PFSK-1 (cell line): ENCODE data around the gene RAMP2.

Experiments used
- FOXP2 ChIP-seq: optimal IDR thresholded peaks from 2 replicates; pipeline ENCODE3; 2011; ENCODE audit warnings: borderline replicate concordance, control low read depth, inconsistent platforms; ENCODE audit not compliant: insufficient read depth; ENCODE audit errors: extremely low read length, extremely low read depth
- POLR2AphosphoS5 ChIP-seq: IDR thresholded peaks from 2 replicates; pipeline ENCODE4 v1.6.1; 2012; ENCODE audit warnings: low read depth, mild to moderate bottlenecking, control low read depth, low read length, moderate library complexity
- SIN3A ChIP-seq: IDR thresholded peaks from 2 replicates; pipeline ENCODE4 v1.6.1; 2012; ENCODE audit warnings: mild to moderate bottlenecking, low read length, moderate library complexity, borderline replicate concordance; ENCODE audit not compliant: insufficient read depth
- TAF1 ChIP-seq: IDR thresholded peaks from 2 replicates; pipeline ENCODE4 v1.6.1; 2012; ENCODE audit warnings: low read length, control low read depth, borderline replicate concordance; ENCODE audit not compliant: insufficient read depth
- TF ChIP-seq, protein P1 (sequence below), 2 experiments: IDR thresholded peaks; 2 replicates each; pipeline versions ENCODE4 v1.6.1 to v1.8.0; 2011 to 2012; ENCODE audit warnings: low read depth in 2 of 2, low read length in 2 of 2, control low read depth in 1 of 2, inconsistent platforms in 1 of 2, mild to moderate bottlenecking in 1 of 2, moderate library complexity in 1 of 2; ENCODE audit not compliant: insufficient read depth in 1 of 2

DNA sequence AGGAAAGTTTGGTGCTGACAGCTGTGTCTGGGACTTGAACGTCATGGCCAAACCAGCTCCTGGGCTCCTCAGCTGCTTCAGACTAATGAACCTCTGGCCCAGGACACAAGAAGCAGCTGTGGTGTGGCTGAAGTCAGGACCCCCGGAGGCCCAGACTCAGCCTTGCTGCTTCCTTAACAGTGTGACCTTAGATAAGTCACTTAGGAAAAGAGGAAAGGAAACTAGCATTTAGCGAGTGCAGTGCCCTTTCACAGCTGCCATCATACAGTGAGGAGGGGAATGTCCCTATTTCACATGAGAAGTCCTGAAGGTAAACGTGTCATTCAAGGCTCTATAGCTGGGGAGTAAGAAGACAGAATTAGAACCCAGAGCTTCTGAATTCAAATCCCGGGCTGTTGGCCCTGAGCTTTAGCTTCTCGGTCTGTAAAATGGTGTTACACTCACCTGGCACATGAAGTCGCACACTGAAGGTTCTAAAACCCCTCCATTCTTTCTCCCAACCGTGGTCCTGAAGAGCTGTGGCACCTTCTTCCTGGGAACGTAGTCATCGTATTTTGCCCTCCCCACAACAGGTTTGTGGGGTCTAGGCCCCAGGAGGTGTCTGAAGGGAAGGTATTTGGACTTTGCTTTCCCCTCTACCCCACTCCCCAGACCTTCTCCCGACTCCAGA lies 910 bp upstream of the RAMP2 start:
- TF ChIP-seq POLR2AphosphoS5 (no peak), TAF1 (no peak), FOXP2 (no peak), SIN3A (no peak)
- TF ChIP-seq, protein P1, sequence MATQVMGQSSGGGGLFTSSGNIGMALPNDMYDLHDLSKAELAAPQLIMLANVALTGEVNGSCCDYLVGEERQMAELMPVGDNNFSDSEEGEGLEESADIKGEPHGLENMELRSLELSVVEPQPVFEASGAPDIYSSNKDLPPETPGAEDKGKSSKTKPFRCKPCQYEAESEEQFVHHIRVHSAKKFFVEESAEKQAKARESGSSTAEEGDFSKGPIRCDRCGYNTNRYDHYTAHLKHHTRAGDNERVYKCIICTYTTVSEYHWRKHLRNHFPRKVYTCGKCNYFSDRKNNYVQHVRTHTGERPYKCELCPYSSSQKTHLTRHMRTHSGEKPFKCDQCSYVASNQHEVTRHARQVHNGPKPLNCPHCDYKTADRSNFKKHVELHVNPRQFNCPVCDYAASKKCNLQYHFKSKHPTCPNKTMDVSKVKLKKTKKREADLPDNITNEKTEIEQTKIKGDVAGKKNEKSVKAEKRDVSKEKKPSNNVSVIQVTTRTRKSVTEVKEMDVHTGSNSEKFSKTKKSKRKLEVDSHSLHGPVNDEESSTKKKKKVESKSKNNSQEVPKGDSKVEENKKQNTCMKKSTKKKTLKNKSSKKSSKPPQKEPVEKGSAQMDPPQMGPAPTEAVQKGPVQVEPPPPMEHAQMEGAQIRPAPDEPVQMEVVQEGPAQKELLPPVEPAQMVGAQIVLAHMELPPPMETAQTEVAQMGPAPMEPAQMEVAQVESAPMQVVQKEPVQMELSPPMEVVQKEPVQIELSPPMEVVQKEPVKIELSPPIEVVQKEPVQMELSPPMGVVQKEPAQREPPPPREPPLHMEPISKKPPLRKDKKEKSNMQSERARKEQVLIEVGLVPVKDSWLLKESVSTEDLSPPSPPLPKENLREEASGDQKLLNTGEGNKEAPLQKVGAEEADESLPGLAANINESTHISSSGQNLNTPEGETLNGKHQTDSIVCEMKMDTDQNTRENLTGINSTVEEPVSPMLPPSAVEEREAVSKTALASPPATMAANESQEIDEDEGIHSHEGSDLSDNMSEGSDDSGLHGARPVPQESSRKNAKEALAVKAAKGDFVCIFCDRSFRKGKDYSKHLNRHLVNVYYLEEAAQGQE (IDR thresholded peaks at IDR 0.05; ENCODE audit: insufficient read depth in 1 of 2, low read depth in 2 of 2, low read length in 2 of 2) = no peak
